SH-SY5Y (cell line): ENCODE results near the gene PLA2G4D.

Source experiments
- GATA2 ChIP-seq: IDR thresholded peaks from 2 replicates; pipeline ENCODE4 v1.6.1; 2011; ENCODE audit warnings: mild to moderate bottlenecking, low read depth, low read length
- GATA3 ChIP-seq: IDR thresholded peaks from 2 replicates; pipeline ENCODE4 v1.6.1; 2011; ENCODE audit warnings: low read depth, mild to moderate bottlenecking, low read length, moderate library complexity

The PLA2G4D gene

GRCh38 chr15:42048080-42048820, 46.1 kb downstream of the PLA2G4D start:
- TF ChIP-seq GATA3 = no peak
- no peak for TF ChIP-seq GATA2

GRCh38 chr15:42046597-42046996, 47.8 kb downstream of the PLA2G4D start:
- TF ChIP-seq GATA3 (no peak), GATA2 (no peak)

GRCh38 chr15:42045211-42045615, 49.1 kb downstream of the PLA2G4D start:
- TF ChIP-seq GATA3 = no peak
- no peak for TF ChIP-seq GATA2

- TF ChIP-seq GATA2 (no peak), GATA3 (no peak)
Measured at GRCh38 chr15:42042602-42043400, 51.6 kb downstream of the PLA2G4D start.

- TF ChIP-seq GATA3 = no peak
- TF ChIP-seq GATA2 = no peak
Measured at GRCh38 chr15:42038401-42038800, 56.0 kb downstream of the PLA2G4D start.

GRCh38 chr15:42037656-42038055, 56.7 kb downstream of the PLA2G4D start:
- TF ChIP-seq GATA2 (no peak), GATA3 (no peak)

- no peak for TF ChIP-seq GATA3
- no peak for TF ChIP-seq GATA2
Measured at GRCh38 chr15:42036966-42037365, 57.4 kb downstream of the PLA2G4D start.

GRCh38 chr15:42036112-42036905, 58.1 kb downstream of the PLA2G4D start:
- TF ChIP-seq GATA2 (no peak), GATA3 (no peak)

- TF ChIP-seq GATA2 (no peak), GATA3 (no peak)
Measured at GRCh38 chr15:42035435-42035761, 59.0 kb downstream of the PLA2G4D start.

- TF ChIP-seq GATA2 (no peak), GATA3 (no peak)
Measured at GRCh38 chr15:42034628-42035434, 59.5 kb downstream of the PLA2G4D start.

- TF ChIP-seq GATA2 = no peak
- TF ChIP-seq GATA3 = no peak
Measured at GRCh38 chr15:42033214-42033873, 61.0 kb downstream of the PLA2G4D start.

- TF ChIP-seq GATA2 (no peak), GATA3 (no peak)
Measured at GRCh38 chr15:42032376-42033213, 61.8 kb downstream of the PLA2G4D start.

GRCh38 chr15:42031198-42031915, 63.0 kb downstream of the PLA2G4D start:
- TF ChIP-seq GATA3 (no peak), GATA2 (no peak)
